Neural cell (in vitro differentiated cells): Measurements from ENCODE around the gene ARID1A. TPM values are rescaled to one million over a fixed set of nuclear protein-coding genes. Genes with fewer than 3 reads are reported as not detected.

Experiments
- H2AFZ ChIP-seq: fragments of 200-600, 300-800 bp; sonication (generic), shearing (Covaris generic); 2 replicates; pipeline ENCODE4 v1.6.0; 2014; ENCODE audit warnings: low read depth, mild to moderate bottlenecking, antibody characterized with exemption, low read length, moderate library complexity
- H3F3A ChIP-seq: fragments of 200-600 bp; shearing (Covaris generic); 2 replicates; pipeline ENCODE4 v1.6.1; 2016; ENCODE audit warnings: mild to moderate bottlenecking, moderate library complexity, mixed read lengths, antibody characterized with exemption, low read length; ENCODE audit not compliant: insufficient read depth, poor library complexity, severe bottlenecking
- H3K27ac ChIP-seq: fragments of 200-600, 300-800 bp; sonication (generic), shearing (Covaris generic); 2 replicates; pipeline ENCODE4 v1.5.1; 2014; ENCODE audit warnings: mild to moderate bottlenecking, low read length, moderate library complexity
- H3K27me3 ChIP-seq: fragments of 300-800, 200-600 bp; sonication (generic), shearing (Covaris generic); 2 replicates; pipeline ENCODE4 v1.6.0; 2014; ENCODE audit warnings: mild to moderate bottlenecking, low read depth, low read length, moderate library complexity; ENCODE audit not compliant: insufficient read depth
- H3K36me3 ChIP-seq: fragments of 300-800, 200-600 bp; sonication (generic), shearing (Covaris generic); 2 replicates; pipeline ENCODE4 v1.5.1; 2014; ENCODE audit warnings: mild to moderate bottlenecking, antibody characterized with exemption, low read length, moderate library complexity; ENCODE audit not compliant: insufficient read depth
- H3K4me2 ChIP-seq: fragments of 300-800, 200-600 bp; sonication (generic), shearing (Covaris generic); 2 replicates; pipeline ENCODE4 v1.6.0; 2014; ENCODE audit warnings: mild to moderate bottlenecking, low read length
- H3K4me3 ChIP-seq: fragments of 300-800, 200-600 bp; sonication (generic), shearing (Covaris generic); 2 replicates; pipeline ENCODE4 v1.5.1; 2014; ENCODE audit warnings: mild to moderate bottlenecking, low read length, moderate library complexity
- H3K79me2 ChIP-seq: fragments of 200-600 bp; shearing (Covaris generic); replicated peaks from 2 replicates; pipeline ENCODE4 v1.6.0; 2014; ENCODE audit warnings: mild to moderate bottlenecking, low read length, moderate library complexity; ENCODE audit not compliant: insufficient read depth
- H3K9ac ChIP-seq: fragments of 300-800, 200-600 bp; sonication (generic), shearing (Covaris generic); 2 replicates; pipeline ENCODE4 v1.6.1; 2016; ENCODE audit warnings: mild to moderate bottlenecking, low read length, mixed read lengths
- H3K9me2 ChIP-seq: fragments of 200-600 bp; shearing (Covaris generic); 2 replicates; pipeline ENCODE4 v1.6.1; 2016; ENCODE audit warnings: mild to moderate bottlenecking, low read length, mixed read lengths; ENCODE audit not compliant: insufficient read depth
- H3K9me3 ChIP-seq: fragments of 200-600, 300-800 bp; sonication (generic), shearing (Covaris generic); 2 replicates; pipeline ENCODE4 v1.6.1; 2016; ENCODE audit warnings: mild to moderate bottlenecking, mixed run types, low read length, moderate library complexity, mixed read lengths
- H4K20me1 ChIP-seq: fragments of 200-600 bp; shearing (Covaris generic); 2 replicates; pipeline ENCODE4 v1.6.1; 2016; ENCODE audit warnings: mild to moderate bottlenecking, mixed run types; ENCODE audit not compliant: insufficient read depth
- EP300 ChIP-seq: fragments of 450-650 bp; conservative IDR thresholded peaks from 2 replicates; pipeline ENCODE4 v1.6.1; 2014; ENCODE audit warnings: antibody characterized with exemption, mild to moderate bottlenecking, moderate library complexity; ENCODE audit not compliant: poor library complexity, severe bottlenecking
- EZH2 ChIP-seq: fragments of 200-600, 300-800 bp; shearing (Covaris generic), sonication (generic); IDR thresholded peaks from 2 replicates; pipeline ENCODE4 v1.6.1; 2014; ENCODE audit warnings: antibody characterized with exemption, low read length, borderline replicate concordance, mild to moderate bottlenecking; ENCODE audit not compliant: insufficient read depth, poor library complexity, severe bottlenecking
- MXI1 ChIP-seq: fragments of 450-650 bp; conservative IDR thresholded peaks from 2 replicates; pipeline ENCODE4 v1.6.1; 2014; ENCODE audit warnings: antibody characterized with exemption, mild to moderate bottlenecking; ENCODE audit not compliant: poor library complexity, severe bottlenecking
- POLR2AphosphoS5 ChIP-seq: IDR thresholded peaks from 2 replicates; pipeline ENCODE4 v1.6.1; 2012
- RAD21 ChIP-seq: fragments of 450-650 bp; conservative IDR thresholded peaks from 2 replicates; pipeline ENCODE4 v1.6.1; 2014; ENCODE audit warnings: antibody characterized with exemption, mild to moderate bottlenecking, moderate library complexity
- SMC3 ChIP-seq: fragments of 450-650 bp; conservative IDR thresholded peaks from 2 replicates; pipeline ENCODE4 v1.6.1; 2014; ENCODE audit warnings: antibody characterized with exemption, mild to moderate bottlenecking, moderate library complexity; ENCODE audit not compliant: poor library complexity
- TAF1 ChIP-seq: IDR thresholded peaks from 2 replicates; pipeline ENCODE4 v1.6.1; 2012; ENCODE audit warnings: low read depth
- polyA plus RNA-seq: library from polyadenylated mRNA; depleted of rRNA; stranded (reverse); fragments of >200 nt; gene quantifications from 2 replicates; pipeline ENCODE4 v1.2.3, GENCODE V29; 2014
- TF ChIP-seq, protein P1 (sequence below): IDR thresholded peaks from 2 replicates; pipeline ENCODE4 v1.6.1; 2012; ENCODE audit warnings: borderline replicate concordance
- TF ChIP-seq, protein P2 (sequence below): fragments of 450-650 bp; IDR thresholded peaks from 2 replicates; pipeline ENCODE4 v1.5.1; 2014; ENCODE audit warnings: antibody characterized with exemption, mild to moderate bottlenecking, moderate library complexity; ENCODE audit not compliant: poor library complexity, severe bottlenecking

ARID1A gene
- polyA plus RNA-seq, 1 donor from 2014 or later = 13.2 TPM

DNA sequence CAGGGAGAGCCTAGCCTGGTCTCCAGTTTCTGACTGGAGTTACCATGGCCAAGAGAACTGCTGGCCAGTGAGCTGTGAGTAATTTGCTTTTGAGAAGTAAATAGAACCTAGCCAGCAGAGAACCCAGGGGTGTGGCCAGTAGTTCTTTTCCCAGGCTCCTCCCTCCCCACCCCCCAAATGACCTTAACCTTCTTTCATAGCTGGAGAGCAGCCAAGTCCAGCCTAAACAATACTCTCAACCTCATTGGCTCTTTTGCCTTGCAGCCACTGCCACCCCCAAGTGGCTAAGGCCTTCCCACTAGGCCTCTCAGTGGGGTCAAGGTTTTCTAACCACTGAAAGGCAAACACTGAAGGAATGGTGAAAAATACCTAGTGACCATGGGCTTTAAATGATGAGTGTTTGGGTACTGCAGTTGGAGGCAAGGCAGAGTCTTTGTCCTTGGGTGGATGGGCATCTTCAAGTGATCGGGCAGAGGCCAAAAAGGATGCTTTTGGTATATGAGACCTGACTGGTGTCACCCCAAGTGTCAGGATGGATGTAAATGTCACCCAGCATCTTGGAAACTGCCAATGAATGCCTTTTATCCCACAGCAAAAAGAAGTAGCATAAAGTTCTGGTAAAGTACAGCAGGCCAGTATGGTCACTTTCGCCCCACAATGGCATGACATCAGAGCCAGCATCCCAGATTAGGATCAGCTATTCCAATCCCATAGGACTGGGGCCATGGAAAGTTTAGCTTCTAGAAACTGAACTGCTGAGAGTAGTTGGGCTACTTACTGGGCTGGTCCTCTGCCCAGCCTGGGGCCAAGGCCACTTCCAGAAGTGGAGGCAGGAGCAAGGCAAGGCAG lies 88.4 kb downstream of the ARID1A start:
- H3F3A ChIP-seq = no peaks in the 10 kb centered on the region
- no peak overlapping the region for H3K27ac ChIP-seq
- no peaks in the 10 kb centered on the region for H4K20me1 ChIP-seq
- H3K9ac ChIP-seq = no peak overlapping the region
- H3K36me3 ChIP-seq = peaks cover 13% of the 10 kb centered on the region
- no peak overlapping the region for H2AFZ ChIP-seq
- no peak overlapping the region for H3K4me3 ChIP-seq
- no peak overlapping the region for H3K4me2 ChIP-seq
- TF ChIP-seq EZH2 (no peak), POLR2AphosphoS5 (no peak), RAD21 (no peak), MXI1 (no peak), EP300 (no peak), TAF1 (no peak), SMC3 (no peak)
- TF ChIP-seq, protein P1, sequence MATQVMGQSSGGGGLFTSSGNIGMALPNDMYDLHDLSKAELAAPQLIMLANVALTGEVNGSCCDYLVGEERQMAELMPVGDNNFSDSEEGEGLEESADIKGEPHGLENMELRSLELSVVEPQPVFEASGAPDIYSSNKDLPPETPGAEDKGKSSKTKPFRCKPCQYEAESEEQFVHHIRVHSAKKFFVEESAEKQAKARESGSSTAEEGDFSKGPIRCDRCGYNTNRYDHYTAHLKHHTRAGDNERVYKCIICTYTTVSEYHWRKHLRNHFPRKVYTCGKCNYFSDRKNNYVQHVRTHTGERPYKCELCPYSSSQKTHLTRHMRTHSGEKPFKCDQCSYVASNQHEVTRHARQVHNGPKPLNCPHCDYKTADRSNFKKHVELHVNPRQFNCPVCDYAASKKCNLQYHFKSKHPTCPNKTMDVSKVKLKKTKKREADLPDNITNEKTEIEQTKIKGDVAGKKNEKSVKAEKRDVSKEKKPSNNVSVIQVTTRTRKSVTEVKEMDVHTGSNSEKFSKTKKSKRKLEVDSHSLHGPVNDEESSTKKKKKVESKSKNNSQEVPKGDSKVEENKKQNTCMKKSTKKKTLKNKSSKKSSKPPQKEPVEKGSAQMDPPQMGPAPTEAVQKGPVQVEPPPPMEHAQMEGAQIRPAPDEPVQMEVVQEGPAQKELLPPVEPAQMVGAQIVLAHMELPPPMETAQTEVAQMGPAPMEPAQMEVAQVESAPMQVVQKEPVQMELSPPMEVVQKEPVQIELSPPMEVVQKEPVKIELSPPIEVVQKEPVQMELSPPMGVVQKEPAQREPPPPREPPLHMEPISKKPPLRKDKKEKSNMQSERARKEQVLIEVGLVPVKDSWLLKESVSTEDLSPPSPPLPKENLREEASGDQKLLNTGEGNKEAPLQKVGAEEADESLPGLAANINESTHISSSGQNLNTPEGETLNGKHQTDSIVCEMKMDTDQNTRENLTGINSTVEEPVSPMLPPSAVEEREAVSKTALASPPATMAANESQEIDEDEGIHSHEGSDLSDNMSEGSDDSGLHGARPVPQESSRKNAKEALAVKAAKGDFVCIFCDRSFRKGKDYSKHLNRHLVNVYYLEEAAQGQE = no peak
- TF ChIP-seq, protein P2, sequence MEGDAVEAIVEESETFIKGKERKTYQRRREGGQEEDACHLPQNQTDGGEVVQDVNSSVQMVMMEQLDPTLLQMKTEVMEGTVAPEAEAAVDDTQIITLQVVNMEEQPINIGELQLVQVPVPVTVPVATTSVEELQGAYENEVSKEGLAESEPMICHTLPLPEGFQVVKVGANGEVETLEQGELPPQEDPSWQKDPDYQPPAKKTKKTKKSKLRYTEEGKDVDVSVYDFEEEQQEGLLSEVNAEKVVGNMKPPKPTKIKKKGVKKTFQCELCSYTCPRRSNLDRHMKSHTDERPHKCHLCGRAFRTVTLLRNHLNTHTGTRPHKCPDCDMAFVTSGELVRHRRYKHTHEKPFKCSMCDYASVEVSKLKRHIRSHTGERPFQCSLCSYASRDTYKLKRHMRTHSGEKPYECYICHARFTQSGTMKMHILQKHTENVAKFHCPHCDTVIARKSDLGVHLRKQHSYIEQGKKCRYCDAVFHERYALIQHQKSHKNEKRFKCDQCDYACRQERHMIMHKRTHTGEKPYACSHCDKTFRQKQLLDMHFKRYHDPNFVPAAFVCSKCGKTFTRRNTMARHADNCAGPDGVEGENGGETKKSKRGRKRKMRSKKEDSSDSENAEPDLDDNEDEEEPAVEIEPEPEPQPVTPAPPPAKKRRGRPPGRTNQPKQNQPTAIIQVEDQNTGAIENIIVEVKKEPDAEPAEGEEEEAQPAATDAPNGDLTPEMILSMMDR = no peak
- peaks cover 4% of the 10 kb centered on the region for H3K79me2 ChIP-seq
- no peaks in the 10 kb centered on the region for H3K27me3 ChIP-seq
- H3K9me3 ChIP-seq = no peaks in the 10 kb centered on the region
- no peaks in the 10 kb centered on the region for H3K9me2 ChIP-seq

DNA sequence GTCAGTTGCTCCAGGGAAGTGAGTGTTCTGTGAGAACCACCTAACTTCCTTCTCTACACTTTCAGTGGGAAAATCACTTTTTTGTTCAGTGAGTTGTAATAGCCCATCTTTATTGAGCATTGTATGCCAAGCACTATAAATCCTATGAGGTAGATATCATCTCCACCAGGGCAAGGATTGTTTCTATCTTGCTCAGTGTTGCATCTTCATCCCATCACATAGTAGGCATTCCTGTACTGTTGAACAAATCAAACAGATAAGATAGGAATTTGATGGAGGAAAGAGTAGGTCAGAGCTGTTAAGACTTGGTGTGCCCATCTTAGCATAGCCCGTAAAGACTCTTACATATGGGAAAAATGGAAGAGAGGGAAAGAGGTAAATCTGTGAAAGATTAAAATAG lies 89.1 kb downstream of the ARID1A start:
- Histone ChIP-seq H3K27ac (no peak overlapping the region), H3F3A (no peaks in the 10 kb centered on the region)

More for the DNA sequence above, 89.1 kb downstream of the ARID1A start:
- Histone ChIP-seq H4K20me1 (no peaks in the 10 kb centered on the region), H3K79me2 (peaks cover 4% of the 10 kb centered on the region), H3K27me3 (no peaks in the 10 kb centered on the region), H3K36me3 (peaks cover 13% of the 10 kb centered on the region), H3K9me2 (no peaks in the 10 kb centered on the region), H3K9me3 (no peaks in the 10 kb centered on the region), H3K4me2 (no peak overlapping the region), H3K4me3 (no peak overlapping the region), H2AFZ (no peak overlapping the region), H3K9ac (no peak overlapping the region)
- TF ChIP-seq MXI1 (no peak), TAF1 (no peak), SMC3 (no peak), EP300 (no peak), EZH2 (no peak), POLR2AphosphoS5 (no peak), RAD21 (no peak)
- TF ChIP-seq, protein P2 = no peak
- TF ChIP-seq, protein P1 = no peak
